ENCODE results near the gene GLI2.
A peak's percentile ranks its signal among the peaks of the same experiment; 100 is the strongest.

Gene GLI2

GRCh38 chr2:120715353-120715752 lies 20.3 kb upstream of the GLI2 start:
- H3K4me2 ChIP-seq (ENCODE audit: insufficient read depth, low read length, poor library complexity, severe bottlenecking), result no peak overlapping the region
- peaks cover 0 to 56% (median 1%) of the 10 kb centered on the region in 3 experiments for H3K27me3 ChIP-seq (ENCODE audit: control insufficient read depth in 3 of 3, insufficient read depth in 3 of 3, low read depth in 1 of 3, low read length in 3 of 3)
- no peak overlapping the region for H2BK5ac ChIP-seq (ENCODE audit: low read length)
- H4K8ac ChIP-seq (ENCODE audit: low read depth, low read length), result no peak overlapping the region
- H3K9ac ChIP-seq (ENCODE audit: low read depth, low read length, poor library complexity), result no peak overlapping the region
- no peak overlapping the region for H3K23ac ChIP-seq (ENCODE audit: low read depth, low read length, poor library complexity)
- no peak overlapping the region for H2AK5ac ChIP-seq (ENCODE audit: low read depth, low read length)
- peak overlapping the region; percentile 48 for H3K18ac ChIP-seq (ENCODE audit: low read length)
- H3K79me1 ChIP-seq (ENCODE audit: low read depth, low read length), result no peaks in the 10 kb centered on the region
- H2BK12ac ChIP-seq (ENCODE audit: low read length), result no peak overlapping the region
- no peaks in the 10 kb centered on the region for H3K36me3 ChIP-seq (replicated peaks in 1 of 2; ENCODE audit: control insufficient read depth in 2 of 2, insufficient read depth in 2 of 2, low read length in 2 of 2)
- H2BK15ac ChIP-seq (ENCODE audit: low read length), result no peak overlapping the region
- peak overlapping the region; percentile 93 for H2BK120ac ChIP-seq (ENCODE audit: low read depth, low read length)
- no peak overlapping the region for H3K4me3 ChIP-seq (ENCODE audit: low read length in 2 of 2)
- H3K27ac ChIP-seq (replicated peaks; ENCODE audit: low read length), result no peak overlapping the region
- no peaks in the 10 kb centered on the region for H3K9me3 ChIP-seq (replicated peaks in 1 of 2; ENCODE audit: control insufficient read depth in 2 of 2, insufficient read depth in 1 of 2, low read depth in 1 of 2, low read length in 2 of 2)
- no peak for DNase-seq (ENCODE audit: low spot score)
- peaks cover 0 to 2% of the 10 kb centered on the region in 2 donors for H3K4me1 ChIP-seq (ENCODE audit: control insufficient read depth in 2 of 2, insufficient read depth in 1 of 2, low read depth in 1 of 2, low read length in 2 of 2)
- no peak overlapping the region for H4K91ac ChIP-seq (ENCODE audit: low read depth, low read length, poor library complexity)
- H3K4ac ChIP-seq (ENCODE audit: low read length), result no peak overlapping the region
- H2AFZ ChIP-seq (ENCODE audit: low read length), result no peak overlapping the region
- no CpG with 5 or more reads among the region's 8 CpGs for WGBS, 2 donors (ENCODE audit: extremely low coverage in 2 of 2, insufficient read length in 2 of 2, insufficient replicate concordance in 1 of 2)
- H3K14ac ChIP-seq (ENCODE audit: low read length), result no peak overlapping the region

DNA sequence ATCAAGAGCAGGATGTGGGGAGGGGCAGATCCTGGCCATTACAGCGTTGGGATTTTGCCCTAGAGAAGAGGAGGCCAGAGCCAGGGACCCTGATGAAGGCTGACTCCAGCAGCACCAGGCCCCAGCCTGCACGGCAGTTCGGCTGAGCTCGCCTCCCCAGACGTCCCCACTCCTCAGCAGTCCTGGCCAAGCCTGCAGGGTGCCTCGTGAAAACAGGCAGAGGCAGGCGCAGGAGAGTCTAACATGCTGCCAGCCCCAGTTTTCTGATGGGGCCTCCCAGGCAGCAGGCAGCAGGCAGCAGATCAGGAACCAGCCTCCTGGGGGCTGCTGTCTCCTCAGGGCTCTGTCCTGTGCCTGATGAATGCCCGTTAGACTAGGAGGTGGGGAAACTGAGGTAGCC lies 19.7 kb upstream of the GLI2 start:
- no peak overlapping the region for H2BK120ac ChIP-seq (ENCODE audit: low read depth, low read length)
- WGBS, 2 donors (ENCODE audit: extremely low coverage in 2 of 2, insufficient read length in 2 of 2, insufficient replicate concordance in 1 of 2), result no CpG with 5 or more reads among the region's 8 CpGs

DNA sequence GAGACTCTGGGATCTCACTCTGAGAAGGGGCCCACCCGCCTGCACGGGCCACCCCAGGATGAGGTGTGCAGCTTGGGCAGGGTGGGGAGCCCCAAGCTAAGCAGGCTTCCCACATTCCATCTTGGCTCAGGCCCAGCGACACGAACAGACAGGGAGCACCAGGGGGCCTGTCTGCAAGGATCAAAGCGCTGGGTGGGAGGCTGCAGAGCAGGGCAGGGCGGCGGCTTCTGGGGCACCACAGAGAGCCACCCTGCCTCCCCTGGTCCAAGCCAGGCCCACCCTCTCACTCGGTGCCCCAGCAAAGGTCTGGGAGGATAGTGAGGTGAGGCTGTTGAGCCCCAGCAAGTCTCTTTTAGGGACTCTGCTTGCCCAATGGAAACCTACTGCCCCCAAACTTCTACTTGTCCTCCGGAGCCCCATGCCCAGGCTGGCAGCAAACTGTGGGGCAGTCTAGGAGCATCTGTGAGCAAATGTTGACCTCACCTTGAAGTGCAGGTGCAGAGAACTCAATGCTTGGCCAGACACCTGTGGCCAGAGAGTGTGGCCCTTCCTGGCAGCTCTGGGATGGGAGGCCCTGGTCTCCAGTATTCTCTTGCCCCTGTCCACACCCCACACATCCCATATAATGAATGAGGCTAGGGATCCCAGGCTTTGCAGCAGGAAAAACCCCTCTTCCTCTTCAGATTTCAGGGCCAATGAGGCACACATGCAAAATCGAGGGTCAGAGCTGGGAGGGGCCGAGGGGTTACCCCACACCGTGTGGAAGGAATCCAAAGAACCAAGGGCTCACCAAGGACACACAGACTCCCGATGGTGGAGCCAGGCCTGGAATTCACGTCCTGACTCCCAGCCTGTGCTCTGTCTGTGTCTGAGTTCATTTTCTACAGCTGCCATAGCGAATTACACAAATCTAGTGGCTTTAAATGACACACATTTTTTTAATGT lies 18.8 kb upstream of the GLI2 start:
- Histone ChIP-seq H3K36me3 (replicated peaks in 1 of 2; ENCODE audit: control insufficient read depth in 2 of 2, insufficient read depth in 2 of 2, low read length in 2 of 2) (no peaks in the 10 kb centered on the region), H3K4me2 (ENCODE audit: insufficient read depth, low read length, poor library complexity, severe bottlenecking) (no peak overlapping the region), H2BK15ac (ENCODE audit: low read length) (peak overlapping the region; percentile 43), H4K8ac (ENCODE audit: low read depth, low read length) (no peak overlapping the region), H3K23ac (ENCODE audit: low read depth, low read length, poor library complexity) (peak overlapping the region; percentile 56), H3K27ac (replicated peaks; ENCODE audit: low read length) (no peak overlapping the region), H2AFZ (ENCODE audit: low read length) (no peak overlapping the region), H3K14ac (ENCODE audit: low read length) (no peak overlapping the region), H4K91ac (ENCODE audit: low read depth, low read length, poor library complexity) (no peak overlapping the region), H2BK12ac (ENCODE audit: low read length) (no peak overlapping the region), H3K4me1 (ENCODE audit: control insufficient read depth in 2 of 2, insufficient read depth in 1 of 2, low read depth in 1 of 2, low read length in 2 of 2) (peaks cover 0 to 2% of the 10 kb centered on the region in 2 donors), H3K4ac (ENCODE audit: low read length) (no peak overlapping the region), H3K4me3 (ENCODE audit: low read length in 2 of 2) (peak overlapping the region in 1 of 2 donors; percentile 24), H3K9ac (ENCODE audit: low read depth, low read length, poor library complexity) (no peak overlapping the region), H3K18ac (ENCODE audit: low read length) (peak overlapping the region; percentile 77), H2AK5ac (ENCODE audit: low read depth, low read length) (peak overlapping the region; percentile 69), H3K79me1 (ENCODE audit: low read depth, low read length) (no peaks in the 10 kb centered on the region), H3K9me3 (replicated peaks in 1 of 2; ENCODE audit: control insufficient read depth in 2 of 2, insufficient read depth in 1 of 2, low read depth in 1 of 2, low read length in 2 of 2) (no peaks in the 10 kb centered on the region), H2BK5ac (ENCODE audit: low read length) (no peak overlapping the region), H2BK120ac (ENCODE audit: low read depth, low read length) (peak overlapping the region; percentile 12), H3K27me3 (ENCODE audit: control insufficient read depth in 3 of 3, insufficient read depth in 3 of 3, low read depth in 1 of 3, low read length in 3 of 3) (peaks cover 0 to 46% (median 0%) of the 10 kb centered on the region in 3 experiments)
- DNase-seq (ENCODE audit: low spot score), result no peak
- no CpG with 5 or more reads among the region's 15 CpGs for WGBS, 2 donors (ENCODE audit: extremely low coverage in 2 of 2, insufficient read length in 2 of 2, insufficient replicate concordance in 1 of 2)

More for the DNA sequence above, 19.7 kb upstream of the GLI2 start:
- Histone ChIP-seq H2BK15ac (ENCODE audit: low read length) (peak overlapping the region; percentile 84), H2BK12ac (ENCODE audit: low read length) (peak overlapping the region; percentile 23), H3K4me2 (ENCODE audit: insufficient read depth, low read length, poor library complexity, severe bottlenecking) (no peak overlapping the region), H3K36me3 (replicated peaks in 1 of 2; ENCODE audit: control insufficient read depth in 2 of 2, insufficient read depth in 2 of 2, low read length in 2 of 2) (no peaks in the 10 kb centered on the region), H3K9me3 (replicated peaks in 1 of 2; ENCODE audit: control insufficient read depth in 2 of 2, insufficient read depth in 1 of 2, low read depth in 1 of 2, low read length in 2 of 2) (no peaks in the 10 kb centered on the region), H3K4me1 (ENCODE audit: control insufficient read depth in 2 of 2, insufficient read depth in 1 of 2, low read depth in 1 of 2, low read length in 2 of 2) (peaks cover 0 to 2% of the 10 kb centered on the region in 2 donors), H2AFZ (ENCODE audit: low read length) (no peak overlapping the region), H3K9ac (ENCODE audit: low read depth, low read length, poor library complexity) (peak overlapping the region; percentile 26), H3K18ac (ENCODE audit: low read length) (peak overlapping the region; percentile 73), H2BK5ac (ENCODE audit: low read length) (no peak overlapping the region), H4K91ac (ENCODE audit: low read depth, low read length, poor library complexity) (peak overlapping the region; percentile 23), H3K4me3 (ENCODE audit: low read length in 2 of 2) (no peak overlapping the region), H3K4ac (ENCODE audit: low read length) (no peak overlapping the region), H2AK5ac (ENCODE audit: low read depth, low read length) (no peak overlapping the region), H3K27me3 (ENCODE audit: control insufficient read depth in 3 of 3, insufficient read depth in 3 of 3, low read depth in 1 of 3, low read length in 3 of 3) (peaks cover 0 to 54% (median 0%) of the 10 kb centered on the region in 3 experiments), H3K27ac (replicated peaks; ENCODE audit: low read length) (no peak overlapping the region), H3K23ac (ENCODE audit: low read depth, low read length, poor library complexity) (no peak overlapping the region), H3K79me1 (ENCODE audit: low read depth, low read length) (no peaks in the 10 kb centered on the region), H4K8ac (ENCODE audit: low read depth, low read length) (no peak overlapping the region), H3K14ac (ENCODE audit: low read length) (peak overlapping the region; percentile 90)
- DNase-seq (ENCODE audit: low spot score), result no peak

GRCh38 chr2:120719491-120719890 lies 16.2 kb upstream of the GLI2 start:
- no peak overlapping the region for H3K4ac ChIP-seq (ENCODE audit: low read length)
- no peak overlapping the region for H2BK120ac ChIP-seq (ENCODE audit: low read depth, low read length)
- H3K9me3 ChIP-seq (replicated peaks in 1 of 2; ENCODE audit: control insufficient read depth in 2 of 2, insufficient read depth in 1 of 2, low read depth in 1 of 2, low read length in 2 of 2), result peaks cover 0 to 3% of the 10 kb centered on the region in 2 donors
- no peak overlapping the region for H4K91ac ChIP-seq (ENCODE audit: low read depth, low read length, poor library complexity)
- H2BK12ac ChIP-seq (ENCODE audit: low read length), result no peak overlapping the region
- H4K8ac ChIP-seq (ENCODE audit: low read depth, low read length), result no peak overlapping the region
- peaks cover 12 to 13% of the 10 kb centered on the region in 2 donors for H3K4me1 ChIP-seq (ENCODE audit: control insufficient read depth in 2 of 2, insufficient read depth in 1 of 2, low read depth in 1 of 2, low read length in 2 of 2)
- H3K23ac ChIP-seq (ENCODE audit: low read depth, low read length, poor library complexity), result no peak overlapping the region
- H2AK5ac ChIP-seq (ENCODE audit: low read depth, low read length), result peak overlapping the region; percentile 51
- H3K27ac ChIP-seq (replicated peaks; ENCODE audit: low read length), result no peak overlapping the region
- no peak overlapping the region for H3K9ac ChIP-seq (ENCODE audit: low read depth, low read length, poor library complexity)
- no peak overlapping the region for H2BK5ac ChIP-seq (ENCODE audit: low read length)
- H2BK15ac ChIP-seq (ENCODE audit: low read length), result peak overlapping the region; percentile 51
- no peak overlapping the region for H3K14ac ChIP-seq (ENCODE audit: low read length)
- H2AFZ ChIP-seq (ENCODE audit: low read length), result no peak overlapping the region
- H3K79me1 ChIP-seq (ENCODE audit: low read depth, low read length), result no peaks in the 10 kb centered on the region
- DNase-seq (ENCODE audit: low spot score), result no peak
- H3K4me2 ChIP-seq (ENCODE audit: insufficient read depth, low read length, poor library complexity, severe bottlenecking), result no peak overlapping the region
- no CpG with 5 or more reads among the region's 7 CpGs for whole genome bisulfite sequencing, 2 donors (ENCODE audit: extremely low coverage in 2 of 2, insufficient read length in 2 of 2, insufficient replicate concordance in 1 of 2)
- H3K18ac ChIP-seq (ENCODE audit: low read length), result no peak overlapping the region
- no peak overlapping the region for H3K4me3 ChIP-seq (ENCODE audit: low read length in 2 of 2)
- H3K27me3 ChIP-seq (ENCODE audit: control insufficient read depth in 3 of 3, insufficient read depth in 3 of 3, low read depth in 1 of 3, low read length in 3 of 3), result peaks cover 0 to 23% (median 0%) of the 10 kb centered on the region in 3 experiments
- no peaks in the 10 kb centered on the region for H3K36me3 ChIP-seq (replicated peaks in 1 of 2; ENCODE audit: control insufficient read depth in 2 of 2, insufficient read depth in 2 of 2, low read length in 2 of 2)

All from neuronal stem cell (in vitro differentiated cells).